Endothelial cell of umbilical vein (primary cell): ENCODE data around the gene CIB4. TPM values are rescaled to one million over a fixed set of nuclear protein-coding genes. Genes with fewer than 3 reads are reported as not detected.

ENCODE experiments used
- BruUV-seq: library from RNA; stranded (reverse); fragments of 400-500 nt; replicated peaks from 2 replicates; lab custom pipeline; 2021; lab: Mats Ljungman, UMichigan
- CTCF ChIA-PET: fragments of 300-600, 350-600 bp; sonication (Branson Sonifier 250); formaldehyde crosslinking; loops from one replicate; lab custom pipeline; 2021; ENCODE audit warnings: antibody characterized with exemption, inconsistent platforms; lab: Charles Lee
- POLR2A ChIA-PET: fragments of 300-600, 350-600 bp; sonication (Branson Sonifier 250); formaldehyde crosslinking; loops from one replicate; lab custom pipeline; 2021; ENCODE audit warnings: antibody characterized with exemption, inconsistent platforms; lab: Charles Lee
- DNase-seq: peaks from one replicate; pipeline ENCODE4 v3.0.0-alpha.2; 2011; ENCODE audit warnings: low read depth, low spot score
- FAIRE-seq: peaks from 2 replicates; lab custom pipeline; 2011; peaks lifted over from hg19 to GRCh38; lab: Jason Lieb, UNC
- H2AFZ ChIP-seq: 2 replicates; pipeline ENCODE4 v1.6.0; 2012; ENCODE audit warnings: low read depth, low read length, control low read depth, inconsistent platforms
- H3K27ac ChIP-seq: 2 replicates; pipeline ENCODE4 v1.5.1; 2011; ENCODE audit warnings: low read depth, mild to moderate bottlenecking, control low read depth, low read length, moderate library complexity; ENCODE audit not compliant: insufficient read depth
- H3K27me3 ChIP-seq, 2 experiments: 2 replicates each; pipeline versions ENCODE4 v1.6.0 to v1.6.1; 2011; ENCODE audit warnings: low read length in 2 of 2, mixed read lengths in 1 of 2; ENCODE audit not compliant: control insufficient read depth in 2 of 2, insufficient read depth in 2 of 2
- H3K36me3 ChIP-seq, 2 experiments: 2 replicates in 1 of 2; 3 replicates in 1 of 2; pipeline ENCODE4 v1.5.1; 2011; ENCODE audit warnings: low read length in 2 of 2, mild to moderate bottlenecking in 1 of 2, moderate library complexity in 1 of 2; ENCODE audit not compliant: control insufficient read depth in 2 of 2, insufficient read depth in 2 of 2; ENCODE audit errors: extremely low read depth in 1 of 2
- H3K4me1 ChIP-seq: 3 replicates; pipeline ENCODE4 v1.5.1; 2011; ENCODE audit warnings: mild to moderate bottlenecking, low read length; ENCODE audit not compliant: control insufficient read depth, insufficient read depth; ENCODE audit errors: extremely low read depth
- H3K4me2 ChIP-seq: 2 replicates; pipeline ENCODE4 v1.6.1; 2011; ENCODE audit warnings: low read length, control low read depth, mixed read lengths; ENCODE audit not compliant: insufficient read depth
- H3K4me3 ChIP-seq, 3 experiments: fragments of 200-600 bp in 1 of 3; sonication (generic), shearing (Covaris generic) in 1 of 3; replicated peaks in 1 of 3; 2 replicates each; pipeline ENCODE4 v1.5.1; 2011 to 2016; ENCODE audit warnings: control low read depth in 3 of 3, low read length in 3 of 3, mild to moderate bottlenecking in 2 of 3, inconsistent platforms in 1 of 3, low read depth in 1 of 3, moderate library complexity in 1 of 3; ENCODE audit not compliant: insufficient read depth in 1 of 3
- H3K79me2 ChIP-seq: 2 replicates; pipeline ENCODE4 v1.6.0; 2012; ENCODE audit warnings: low read length, inconsistent platforms; ENCODE audit not compliant: control insufficient read depth, insufficient read depth
- H3K9ac ChIP-seq: replicated peaks from 2 replicates; pipeline ENCODE3; 2011; ENCODE audit warnings: low read length, control low read depth; ENCODE audit not compliant: insufficient read depth; ENCODE audit errors: extremely low read depth
- H3K9me1 ChIP-seq: replicated peaks from 3 replicates; pipeline ENCODE4 v1.6.0; 2011; ENCODE audit warnings: mild to moderate bottlenecking, low read length; ENCODE audit not compliant: control insufficient read depth, insufficient read depth; ENCODE audit errors: extremely low read depth
- H3K9me3 ChIP-seq: replicated peaks from 2 replicates; pipeline ENCODE4 v1.5.1; 2012; ENCODE audit warnings: low read length, inconsistent platforms; ENCODE audit not compliant: control insufficient read depth, insufficient read depth
- H4K20me1 ChIP-seq: replicated peaks from 2 replicates; pipeline ENCODE3; 2011; ENCODE audit warnings: mild to moderate bottlenecking, low read length; ENCODE audit not compliant: control insufficient read depth, insufficient read depth; ENCODE audit errors: extremely low read depth
- EZH2 ChIP-seq: IDR thresholded peaks from 2 replicates; pipeline ENCODE4 v1.6.1; 2012; ENCODE audit warnings: borderline replicate concordance, low read depth, mild to moderate bottlenecking, moderate library complexity, low read length, inconsistent platforms; ENCODE audit not compliant: severe bottlenecking
- FOS ChIP-seq: IDR thresholded peaks from 2 replicates; pipeline ENCODE4 v1.6.1; 2011; ENCODE audit warnings: mild to moderate bottlenecking, low read length, moderate library complexity, borderline replicate concordance; ENCODE audit not compliant: insufficient read depth
- GATA2 ChIP-seq: IDR thresholded peaks from 2 replicates; pipeline ENCODE4 v1.7.0; 2011; ENCODE audit warnings: low read depth, mild to moderate bottlenecking, moderate library complexity, mixed read lengths, low read length; ENCODE audit not compliant: insufficient read length, insufficient read depth
- JUN ChIP-seq: IDR thresholded peaks from 2 replicates; pipeline ENCODE4 v1.6.1; 2011; ENCODE audit warnings: borderline replicate concordance, low read depth; ENCODE audit not compliant: insufficient read length, insufficient read depth
- MYC ChIP-seq: IDR thresholded peaks from one replicate; pipeline ENCODE4 v1.6.1; 2011; ENCODE audit warnings: mild to moderate bottlenecking, low read depth, low read length
- POLR2A ChIP-seq: IDR thresholded peaks from 2 replicates; pipeline ENCODE4 v1.6.1; 2012; ENCODE audit warnings: low read depth, mild to moderate bottlenecking, control low read depth, low read length
- POLR2AphosphoS5 ChIP-seq: IDR thresholded peaks from 2 replicates; pipeline ENCODE4 v1.6.1; 2012; ENCODE audit warnings: low read depth, mild to moderate bottlenecking, control low read depth, low read length, moderate library complexity; ENCODE audit not compliant: insufficient read depth
- dilution Hi-C: fragments of 300-500 bp; cut with MboI; formaldehyde crosslinking; loops from one replicate; pipeline ENCODE4 v1.15.0; 2019; ENCODE audit warnings: low sequenced_read_pairs; ENCODE audit not compliant: extremely low pct_ligation_motif_present
- intact Hi-C: fragments of 100-400 bp; cut with micrococcal nuclease; formaldehyde crosslinking; loops from one replicate; pipeline ENCODE4 v1.10.0; 2022
- polyA plus RNA-seq, 4 experiments: library from polyadenylated mRNA; depleted of rRNA in 3 of 4; stranded (reverse) in 3 of 4; unstranded in 1 of 4; fragments of >200 nt; gene quantifications; 2 replicates each; pipeline versions ENCODE4 v1.2.1 to v1.2.3, GENCODE V29; 2011 to 2012; ENCODE audit warnings: missing spikeins in 1 of 4
- total RNA-seq: library from RNA; stranded (reverse); gene quantifications from 2 replicates; pipeline ENCODE4 v1.2.3, GENCODE V29; 2021
- TF ChIP-seq, protein P1 (sequence below), 2 donors: IDR thresholded peaks; 1 replicate in 1 of 2; 2 replicates in 1 of 2; pipeline ENCODE4 v1.5.1; 2011; ENCODE audit warnings: low read length in 2 of 2, mild to moderate bottlenecking in 2 of 2, moderate library complexity in 2 of 2, control low read depth in 1 of 2, inconsistent platforms in 1 of 2, low read depth in 1 of 2; ENCODE audit not compliant: insufficient read depth in 1 of 2; ENCODE audit errors: extremely low read depth in 1 of 2
- TF ChIP-seq, protein P2 (sequence below): IDR thresholded peaks from 2 replicates; pipeline ENCODE4 v1.6.1; 2011; ENCODE audit not compliant: insufficient read depth, insufficient read length

Gene CIB4
- total and polyA plus RNA-seq, 2 donors (not counting 3 experiments of a cell fraction or from before 2014, with no cell fraction given) = not detected

DNA sequence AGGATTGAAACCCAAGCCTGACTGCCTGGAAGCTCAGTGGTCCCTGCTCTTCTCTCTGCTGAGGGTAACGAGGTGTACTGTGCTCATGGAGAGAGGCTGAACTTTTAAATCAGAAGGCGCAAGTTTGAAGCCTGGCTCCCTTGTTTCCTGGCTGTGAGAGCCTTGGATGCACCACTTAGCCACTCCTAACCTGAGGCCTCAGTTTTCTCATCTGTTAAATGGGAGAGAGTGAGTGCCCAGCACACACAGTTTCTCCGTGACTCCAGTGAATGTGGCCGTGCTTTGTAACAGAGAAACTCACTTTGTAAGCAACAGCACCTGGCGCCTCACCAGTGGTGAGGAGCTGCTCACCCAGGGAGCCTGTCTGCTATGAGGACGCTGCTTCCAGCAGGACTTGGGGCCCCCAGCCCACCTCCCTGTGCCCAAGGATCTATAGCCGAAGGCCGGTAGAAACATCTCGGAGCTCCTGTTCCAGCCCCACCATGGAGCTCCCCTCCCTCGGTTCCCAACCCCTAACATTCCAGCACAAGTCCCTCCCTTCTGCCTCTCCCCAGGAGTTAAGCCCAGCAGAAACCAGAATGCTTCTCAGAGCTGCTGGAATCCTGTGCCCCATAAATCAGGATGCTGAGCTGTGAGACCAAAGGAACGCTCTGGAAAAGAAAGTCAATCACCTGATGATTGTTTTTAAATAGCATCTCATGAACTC is 31.1 kb upstream of the CIB4 start:
- dilution Hi-C loops (no loop called here), intact Hi-C loops (no loop called here)
- Histone ChIP-seq H3K4me2 (no peak overlapping the region), H3K9me3 (no peaks in the 10 kb centered on the region), H3K4me1 (no peaks in the 10 kb centered on the region), H3K9me1 (no peaks in the 10 kb centered on the region), H3K79me2 (no peaks in the 10 kb centered on the region), H4K20me1 (no peaks in the 10 kb centered on the region), H3K27me3 (peaks cover 6 to 11% of the 10 kb centered on the region in 2 experiments), H2AFZ (no peak overlapping the region), H3K9ac (no peak overlapping the region), H3K36me3 (no peaks in the 10 kb centered on the region), H3K4me3 (no peak overlapping the region), H3K27ac (no peak overlapping the region)
- ChIA-PET CTCF (interaction anchor here (0.9 kb wide), 1 partner anchor 13 kb away, joined by 3 read pairs; no protein-coding TSS in a partner anchor), POLR2A (no interaction called here)
- no peak for DNase-seq
- no TSS peak for BruUV-seq
- TF ChIP-seq GATA2 = no peak
- TF ChIP-seq POLR2A = no peak
- no peak for TF ChIP-seq EZH2
- no peak for TF ChIP-seq JUN
- TF ChIP-seq, protein P1, sequence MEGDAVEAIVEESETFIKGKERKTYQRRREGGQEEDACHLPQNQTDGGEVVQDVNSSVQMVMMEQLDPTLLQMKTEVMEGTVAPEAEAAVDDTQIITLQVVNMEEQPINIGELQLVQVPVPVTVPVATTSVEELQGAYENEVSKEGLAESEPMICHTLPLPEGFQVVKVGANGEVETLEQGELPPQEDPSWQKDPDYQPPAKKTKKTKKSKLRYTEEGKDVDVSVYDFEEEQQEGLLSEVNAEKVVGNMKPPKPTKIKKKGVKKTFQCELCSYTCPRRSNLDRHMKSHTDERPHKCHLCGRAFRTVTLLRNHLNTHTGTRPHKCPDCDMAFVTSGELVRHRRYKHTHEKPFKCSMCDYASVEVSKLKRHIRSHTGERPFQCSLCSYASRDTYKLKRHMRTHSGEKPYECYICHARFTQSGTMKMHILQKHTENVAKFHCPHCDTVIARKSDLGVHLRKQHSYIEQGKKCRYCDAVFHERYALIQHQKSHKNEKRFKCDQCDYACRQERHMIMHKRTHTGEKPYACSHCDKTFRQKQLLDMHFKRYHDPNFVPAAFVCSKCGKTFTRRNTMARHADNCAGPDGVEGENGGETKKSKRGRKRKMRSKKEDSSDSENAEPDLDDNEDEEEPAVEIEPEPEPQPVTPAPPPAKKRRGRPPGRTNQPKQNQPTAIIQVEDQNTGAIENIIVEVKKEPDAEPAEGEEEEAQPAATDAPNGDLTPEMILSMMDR (IDR thresholded peaks at IDR 0.05; ENCODE audit: extremely low read depth in 1 of 2, insufficient read depth in 1 of 2, low read depth in 1 of 2, low read length in 2 of 2) = no peak
- TF ChIP-seq, protein P2, sequence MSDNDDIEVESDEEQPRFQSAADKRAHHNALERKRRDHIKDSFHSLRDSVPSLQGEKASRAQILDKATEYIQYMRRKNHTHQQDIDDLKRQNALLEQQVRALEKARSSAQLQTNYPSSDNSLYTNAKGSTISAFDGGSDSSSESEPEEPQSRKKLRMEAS = no peak
- no peak for TF ChIP-seq POLR2AphosphoS5
- no peak for TF ChIP-seq FOS
- TF ChIP-seq MYC = no peak
- no peak for FAIRE-seq
